SH-SY5Y (cell line): ENCODE measurements around the gene RBFOX2.

Source experiments
- GATA2 ChIP-seq: IDR thresholded peaks from 2 replicates; pipeline ENCODE4 v1.6.1; 2011; ENCODE audit warnings: mild to moderate bottlenecking, low read depth, low read length
- GATA3 ChIP-seq: IDR thresholded peaks from 2 replicates; pipeline ENCODE4 v1.6.1; 2011; ENCODE audit warnings: low read depth, mild to moderate bottlenecking, low read length, moderate library complexity

DNA sequence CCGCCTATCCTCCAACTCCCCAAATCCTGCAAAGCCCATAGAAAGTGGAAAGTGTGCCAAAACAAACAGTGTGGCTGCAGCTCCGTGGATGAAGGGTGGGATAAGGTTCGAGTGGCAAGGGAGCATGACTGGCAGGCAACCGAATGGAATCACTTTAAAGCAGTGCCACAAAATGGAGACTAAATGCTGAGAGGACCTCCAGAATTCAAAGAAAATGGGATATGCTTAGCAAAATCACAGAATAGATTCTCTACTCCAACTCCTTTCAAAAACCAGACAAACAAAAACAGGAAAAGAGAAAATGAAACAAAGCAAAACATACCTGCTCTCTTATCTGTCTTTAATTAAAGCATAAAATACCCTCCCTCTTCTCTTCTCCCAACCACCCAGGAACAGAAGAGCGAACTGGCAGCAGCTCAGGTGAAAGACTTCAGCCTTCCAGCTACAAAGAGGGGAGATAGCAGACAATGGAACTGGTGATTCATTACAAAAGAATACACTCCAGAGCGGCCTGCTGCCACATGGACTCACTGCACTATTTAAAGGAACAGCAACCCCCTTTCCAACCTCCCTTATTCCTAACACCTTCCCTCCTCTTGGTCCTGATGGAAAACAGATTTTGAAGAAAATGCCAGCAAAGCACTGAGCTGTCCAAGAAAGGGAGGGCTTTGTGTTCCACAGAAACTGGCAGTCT is 192.5 kb downstream of the RBFOX2 start:
- no peak for TF ChIP-seq GATA3
- peak; percentile 29; the same call in 1 of the 2 replicates for TF ChIP-seq GATA2
